HG03066 (cell line): ENCODE data around the gene FAT1.

Source experiments
- ATAC-seq: cut with Tn5 transposase; IDR thresholded peaks from one replicate; pipeline ENCODE4 v1.9.1; 2021; ENCODE audit warnings: low read depth; ENCODE audit not compliant: unreplicated experiment

Gene FAT1

DNA sequence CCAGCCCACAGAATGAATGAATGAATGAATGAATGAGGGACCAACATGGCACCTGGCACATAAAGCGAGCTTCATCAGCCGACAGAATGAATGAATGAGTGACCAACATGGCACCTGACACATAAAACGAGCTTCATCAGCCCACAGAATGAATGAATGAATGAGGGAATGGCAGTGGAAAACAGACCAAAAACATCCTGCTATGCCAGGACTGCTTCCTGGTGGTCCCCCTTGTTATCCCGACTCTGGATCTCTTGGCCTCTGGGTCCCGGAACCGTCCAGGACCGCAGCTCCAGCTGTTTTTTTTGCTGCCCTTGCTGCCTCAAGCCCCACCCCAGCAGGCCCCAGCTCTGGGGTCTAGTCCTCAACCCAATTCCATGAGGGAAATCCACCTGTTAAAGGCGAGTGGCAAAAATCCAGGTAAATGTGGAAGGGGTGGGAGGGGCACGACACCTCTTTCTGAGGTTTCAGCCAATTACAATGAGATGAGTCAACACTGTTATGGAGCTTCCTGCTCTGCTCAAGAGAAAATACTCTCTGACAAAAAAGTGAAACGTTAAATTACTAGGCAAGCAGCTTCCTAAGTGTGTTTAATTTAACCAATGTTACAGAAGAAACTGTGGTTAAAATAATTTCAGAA, 96.3 kb downstream of the FAT1 start:
- ATAC-seq, result no peak

DNA sequence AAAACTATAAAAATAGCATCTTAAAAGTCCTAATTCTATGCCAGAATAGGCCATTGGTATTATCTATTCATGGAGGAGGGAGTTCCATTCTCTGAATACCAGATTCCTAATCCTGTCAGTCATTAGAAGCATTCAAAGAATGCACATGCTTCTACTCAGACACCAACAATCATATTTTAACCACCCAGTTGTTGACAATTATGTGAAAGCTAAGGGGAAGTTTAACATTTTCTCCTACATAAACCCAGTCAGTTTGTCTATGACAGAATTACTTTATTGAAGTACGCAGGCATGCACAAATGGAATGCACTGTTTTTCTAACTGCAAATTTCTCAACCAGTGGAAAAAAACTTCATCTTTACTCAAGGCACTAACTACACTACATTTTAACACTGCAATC, 98.7 kb downstream of the FAT1 start:
- no peak for ATAC-seq

DNA sequence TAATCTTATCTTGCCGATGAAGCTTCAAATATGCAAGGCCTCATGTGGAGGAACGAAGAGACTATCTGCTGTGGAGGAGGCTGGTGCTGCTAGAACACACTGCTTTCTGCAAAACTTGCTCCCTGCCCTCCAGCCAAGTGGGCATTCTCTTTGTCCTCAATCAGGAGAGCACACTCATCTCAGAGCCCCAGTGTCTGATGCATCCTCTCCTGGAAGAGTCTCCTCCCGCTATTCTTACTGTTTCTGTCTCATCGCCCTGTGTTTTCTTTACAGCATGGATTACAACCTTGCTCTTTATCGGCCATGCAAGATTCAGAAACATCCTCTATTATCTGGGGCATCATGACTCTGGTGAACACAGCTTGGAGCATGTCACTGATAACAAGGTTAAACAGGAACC, 100.1 kb downstream of the FAT1 start:
- no peak for ATAC-seq

DNA sequence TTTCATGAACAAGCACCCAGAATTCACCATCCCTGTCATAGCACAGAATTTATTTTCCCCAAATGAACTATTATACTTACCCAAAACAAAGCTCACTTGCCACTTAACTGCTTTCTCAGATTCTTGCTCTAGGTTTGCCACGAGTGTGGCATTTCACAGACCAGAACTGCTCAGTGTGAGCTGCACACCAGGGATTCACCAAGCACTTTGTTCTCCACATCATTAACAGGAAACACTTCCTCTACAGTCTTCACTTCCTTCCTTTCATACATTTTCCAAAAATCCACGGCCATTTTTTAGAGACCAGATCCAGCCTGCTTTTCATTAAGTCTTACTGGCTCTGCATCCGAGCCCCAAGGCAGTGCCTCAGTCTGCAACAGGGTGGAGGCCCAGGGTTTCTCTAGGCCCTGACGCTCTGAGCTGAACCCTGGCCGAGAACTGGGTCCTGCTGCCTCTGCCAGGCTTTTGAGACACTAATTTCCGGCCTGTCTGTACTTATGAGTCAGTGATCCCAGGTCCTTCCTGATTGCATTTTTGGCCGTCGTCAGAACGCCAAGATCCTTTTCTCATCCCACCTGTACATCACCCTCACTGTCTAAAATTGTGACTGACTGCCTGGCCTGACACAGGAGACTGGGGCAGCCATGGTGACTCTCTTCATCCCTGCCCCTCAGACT, 100.7 kb downstream of the FAT1 start:
- ATAC-seq, result no peak

DNA sequence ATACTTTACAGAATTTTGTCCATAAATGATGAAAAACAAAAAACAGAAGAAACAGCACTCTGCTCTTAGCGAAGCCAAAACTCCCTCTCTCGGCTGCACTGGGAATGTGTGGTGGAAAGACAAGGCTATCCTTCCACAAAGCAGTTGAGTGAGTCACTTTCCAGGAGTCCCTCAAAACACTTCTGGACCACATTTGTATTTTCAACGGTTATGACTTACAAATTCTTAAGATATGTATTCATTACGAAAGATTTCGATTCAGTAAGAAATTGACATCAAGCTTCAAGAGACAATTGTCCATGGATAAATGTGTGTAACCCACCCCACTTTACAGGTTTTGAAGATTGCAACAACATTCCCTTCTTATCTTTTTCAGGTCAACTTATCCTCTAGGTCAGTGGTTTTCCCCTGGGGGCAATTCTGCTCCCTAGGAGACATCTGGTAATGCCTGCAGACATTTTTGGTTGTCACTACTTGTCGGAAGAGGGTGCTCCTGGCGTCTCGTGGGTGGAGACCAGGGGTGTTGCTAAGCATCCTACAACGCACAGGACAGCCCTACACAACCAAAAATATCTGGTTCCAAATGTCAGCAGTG, 101.6 kb downstream of the FAT1 start:
- ATAC-seq, result no peak

DNA sequence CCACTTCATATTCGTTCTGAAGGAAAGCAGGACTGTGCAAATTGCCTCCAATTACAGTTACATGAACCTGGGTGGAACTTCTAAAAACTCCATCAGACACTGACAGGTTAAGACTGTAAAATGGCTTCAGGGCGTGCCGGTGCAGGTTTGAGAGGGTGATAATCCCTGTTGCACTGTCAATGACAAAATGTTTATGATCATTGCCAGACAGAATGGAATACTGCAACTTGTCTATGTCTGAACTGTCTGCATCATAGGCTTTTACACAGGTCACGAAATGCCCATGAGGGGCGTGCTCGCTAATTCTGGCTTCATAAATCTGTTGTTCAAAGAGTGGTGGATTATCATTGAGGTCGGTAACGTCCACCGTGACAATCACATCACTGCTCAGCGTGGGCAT, 104.6 kb downstream of the FAT1 start:
- ATAC-seq, result no peak

DNA sequence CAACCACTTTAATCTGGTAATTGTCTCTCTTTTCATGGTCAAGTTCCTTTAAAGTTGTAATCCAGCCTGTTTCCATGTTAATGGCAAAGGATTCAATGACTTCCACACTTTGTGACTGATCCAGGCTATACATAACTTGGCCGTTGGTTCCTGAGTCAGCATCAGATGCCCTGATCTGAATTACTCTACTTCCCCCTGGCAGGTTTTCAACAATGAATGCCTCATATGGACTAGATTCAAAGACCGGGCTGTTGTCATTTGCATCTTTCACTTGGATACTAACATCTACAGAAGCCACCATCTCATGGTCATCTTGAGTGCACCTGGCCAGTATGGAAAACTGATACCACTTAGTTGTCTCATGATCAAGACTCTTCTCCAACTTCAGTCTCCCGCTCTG, 105.7 kb downstream of the FAT1 start:
- no peak for ATAC-seq

DNA sequence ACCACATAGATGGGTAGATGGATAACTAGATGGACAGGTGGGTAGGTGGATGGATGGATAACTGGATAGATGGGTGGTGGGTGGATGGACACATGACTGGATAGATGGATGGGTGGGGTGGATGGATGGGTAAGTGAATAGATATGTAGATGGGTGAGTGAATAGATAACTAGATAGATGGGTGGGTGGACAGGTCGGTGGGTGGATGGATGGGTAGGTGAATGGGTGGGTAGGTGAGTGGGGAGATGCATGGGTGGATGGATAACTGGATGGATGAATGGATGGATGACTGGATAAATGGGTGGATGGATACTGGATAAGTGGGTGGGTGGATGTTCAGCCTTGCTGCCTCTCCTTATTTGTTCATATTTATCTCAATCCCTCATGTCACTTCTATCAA, 116.2 kb downstream of the FAT1 start:
- ATAC-seq, result no peak

DNA sequence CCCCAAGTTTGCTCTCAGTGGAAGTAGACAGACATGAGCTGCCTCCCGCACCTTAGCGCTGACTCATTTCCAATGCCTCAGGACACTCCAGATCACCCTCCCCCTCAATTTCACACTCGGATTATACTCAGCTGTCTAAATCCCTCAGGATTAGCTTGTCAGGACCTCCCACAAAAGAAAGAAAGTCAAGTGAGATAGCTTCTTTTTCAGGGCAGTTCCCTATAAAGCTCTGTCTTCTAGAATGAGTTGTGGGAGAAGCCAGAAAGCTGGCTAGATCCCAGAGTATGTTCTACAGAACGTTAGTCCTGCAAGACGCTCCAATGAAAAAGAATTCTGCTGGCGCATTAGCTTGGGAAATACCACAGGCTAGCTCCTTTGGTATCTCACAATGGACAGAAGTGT, 117.1 kb downstream of the FAT1 start:
- ATAC-seq, result no peak

DNA sequence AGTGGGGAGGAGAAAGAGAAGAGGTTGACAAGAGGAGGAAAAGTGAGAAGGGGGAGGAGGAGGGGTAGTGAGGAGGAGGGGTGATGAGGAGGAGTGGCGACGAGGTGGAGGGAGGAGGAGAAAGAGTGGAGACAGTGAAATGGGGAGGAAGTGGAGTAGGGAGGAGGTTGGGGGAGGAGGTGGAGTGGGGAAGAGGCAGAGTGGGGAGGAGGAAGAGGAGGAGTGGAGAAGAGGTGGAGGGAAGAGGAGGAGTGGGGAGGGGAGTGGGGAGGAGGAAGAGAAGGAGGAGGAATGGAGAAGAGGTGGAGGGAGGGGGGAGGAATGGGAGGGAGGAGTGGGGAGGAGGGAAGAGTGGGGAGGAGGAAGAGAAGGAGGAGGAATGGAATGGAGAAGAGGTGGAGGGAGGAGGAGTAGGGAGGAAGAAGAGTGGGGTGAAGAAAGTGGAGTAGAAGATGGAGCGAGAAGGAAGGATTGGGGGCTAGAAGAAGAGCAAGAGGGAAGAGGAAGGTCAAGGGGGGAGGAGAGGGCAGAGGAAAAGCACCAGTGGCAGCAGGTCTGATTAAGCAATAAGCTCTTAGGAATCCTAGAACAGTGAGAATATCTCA, 118.3 kb downstream of the FAT1 start:
- ATAC-seq, result no peak

DNA sequence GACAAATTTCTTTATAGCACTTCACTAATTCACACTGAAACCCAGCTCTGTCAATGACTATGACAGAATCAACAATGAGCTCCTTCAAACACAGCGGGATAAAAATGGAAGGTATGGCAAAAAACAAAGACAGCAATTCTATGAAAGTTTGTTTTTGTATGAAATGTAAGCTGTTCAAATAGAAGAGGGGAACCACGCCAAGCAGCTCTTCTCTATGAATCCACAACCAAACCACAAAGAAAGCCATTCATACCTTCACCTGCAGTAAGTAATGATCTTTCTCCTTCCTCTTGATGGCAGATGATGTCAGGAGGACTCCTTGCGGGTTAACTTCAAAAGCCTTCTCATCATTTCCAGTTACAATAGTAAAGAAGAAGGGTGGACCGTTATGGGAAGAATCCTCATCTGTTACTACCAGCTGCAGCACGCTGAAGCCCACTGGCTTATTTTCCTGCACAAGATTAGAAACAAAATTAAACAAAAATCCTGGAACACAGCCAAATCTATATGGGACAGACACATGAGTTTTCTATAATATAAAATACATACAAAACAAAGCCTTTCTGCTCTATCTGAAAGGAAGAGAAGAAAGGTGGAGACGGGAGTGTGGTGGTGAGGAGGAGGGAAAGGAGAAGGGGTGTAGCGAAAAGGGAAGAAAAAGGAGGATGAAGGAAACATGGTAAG, 119.4 kb downstream of the FAT1 start:
- no peak for ATAC-seq

DNA sequence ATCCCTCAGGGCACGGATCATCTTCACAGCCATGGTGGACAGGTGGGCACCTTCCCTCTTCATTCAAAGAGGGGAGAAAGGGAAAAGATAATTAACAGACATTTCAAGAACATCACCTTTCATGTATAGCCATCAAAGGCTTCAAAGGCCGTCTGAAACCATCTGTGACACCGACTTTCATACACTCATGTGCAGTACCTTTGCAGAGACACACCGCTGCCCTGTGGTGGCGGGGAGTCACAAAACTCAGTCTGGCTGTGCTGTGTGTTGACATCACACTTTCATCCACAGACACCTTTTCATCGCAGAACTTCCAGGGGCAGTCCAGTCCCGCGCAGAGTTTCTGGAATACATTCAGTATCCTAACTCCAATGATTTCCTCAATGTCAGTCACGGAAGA, 120.7 kb downstream of the FAT1 start:
- ATAC-seq, result no peak

DNA sequence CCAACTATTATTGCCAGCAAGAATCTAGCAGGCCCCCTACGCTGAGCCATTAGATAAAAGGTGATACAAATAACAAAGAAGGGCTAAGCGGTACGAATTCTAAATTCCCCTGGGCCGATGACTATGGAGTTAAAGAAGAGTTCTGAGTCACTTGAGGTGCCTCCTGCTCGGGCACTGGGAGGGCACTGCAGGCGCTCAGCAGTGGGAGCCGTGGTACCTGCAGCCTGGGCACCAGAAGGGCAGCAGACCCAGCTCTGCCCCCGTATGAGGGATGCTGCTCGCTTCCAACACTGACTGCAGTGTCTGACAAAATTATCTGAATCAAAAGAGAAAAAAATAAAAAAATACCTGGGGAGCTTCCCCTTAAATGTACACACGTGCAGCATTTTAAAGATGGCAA, 124.2 kb downstream of the FAT1 start:
- no peak for ATAC-seq

DNA sequence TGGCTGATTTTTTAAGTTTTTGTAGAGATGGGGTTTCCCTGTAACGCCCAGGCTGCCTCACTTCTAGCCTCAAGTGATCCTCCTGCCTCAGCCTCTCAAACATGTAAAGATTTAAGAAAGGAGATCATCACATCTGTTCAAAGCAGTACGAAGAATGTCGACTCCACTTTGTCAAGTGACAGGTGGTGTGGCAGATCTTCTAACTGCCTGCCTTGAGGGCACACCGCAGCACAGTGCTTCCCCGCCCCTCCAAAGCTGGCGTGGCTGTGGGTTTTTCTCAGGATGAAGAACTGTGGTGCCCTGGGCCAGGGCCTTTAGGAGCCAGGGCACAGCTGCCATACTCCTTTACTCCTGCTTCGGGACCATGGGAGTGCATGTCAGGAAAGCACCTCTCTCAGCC, 125.0 kb downstream of the FAT1 start:
- no peak for ATAC-seq

DNA sequence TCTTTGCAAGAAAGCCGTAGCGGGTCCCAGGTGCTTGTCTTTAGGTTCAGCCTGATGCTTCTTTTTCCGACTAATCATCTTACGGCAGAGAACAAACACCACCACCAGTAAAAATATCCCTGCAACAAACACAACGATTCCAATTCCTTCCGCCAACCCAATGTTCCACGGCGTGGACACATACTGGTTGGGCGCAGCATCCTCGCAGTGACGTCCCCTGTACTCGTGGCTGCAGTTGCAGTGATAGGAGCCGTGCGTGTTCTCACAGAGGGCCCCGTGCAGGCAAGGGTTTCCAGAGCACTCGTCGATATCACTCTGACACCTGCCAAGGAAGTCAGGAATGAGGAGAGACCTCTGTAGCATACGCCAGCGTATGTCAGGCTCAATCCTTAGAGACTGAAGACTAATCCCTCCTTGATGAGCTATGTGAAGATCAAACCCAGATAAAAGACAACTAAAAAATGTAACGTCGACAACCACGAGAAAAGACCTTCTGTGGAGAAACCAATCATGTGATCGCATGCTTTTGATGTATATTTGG, 126.7 kb downstream of the FAT1 start:
- ATAC-seq, result no peak

DNA sequence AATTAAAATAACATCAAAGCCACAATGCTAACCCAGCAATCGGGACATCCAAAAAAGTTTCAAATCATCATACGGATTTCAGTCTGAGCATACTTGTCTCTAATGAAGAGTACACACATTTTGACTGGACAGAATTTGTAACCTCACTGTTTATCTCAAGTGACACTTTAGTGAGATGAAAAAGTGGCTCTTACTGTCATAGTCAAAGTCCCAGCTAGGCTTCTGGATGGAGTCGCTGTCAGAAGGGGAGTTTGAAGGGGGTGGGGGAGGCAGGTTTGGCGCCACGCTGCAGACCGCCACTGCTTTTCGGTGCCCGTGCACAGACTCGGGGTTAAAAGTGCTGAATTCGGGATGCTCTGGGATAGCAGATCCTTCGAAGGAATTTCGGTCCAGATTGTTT, 127.3 kb downstream of the FAT1 start:
- ATAC-seq, result no peak

DNA sequence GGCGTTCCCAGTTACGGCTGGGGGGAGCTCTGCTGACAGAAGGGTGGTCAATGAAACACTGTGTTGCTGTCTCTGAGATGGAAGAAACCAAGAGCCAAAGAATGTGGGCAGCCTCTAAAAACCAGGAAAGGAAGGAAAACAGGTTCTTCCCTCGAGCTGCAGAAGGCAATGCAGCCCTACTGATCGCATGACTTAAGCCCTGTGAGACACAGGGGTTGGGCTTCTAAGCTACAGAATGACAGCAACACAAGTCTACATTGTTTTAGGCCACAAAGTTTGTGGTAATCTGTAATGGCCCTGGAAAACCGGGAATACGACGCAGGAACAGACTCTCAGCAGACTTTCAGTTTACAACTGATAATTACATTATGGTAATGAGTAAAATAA, 130.1 kb downstream of the FAT1 start:
- no peak for ATAC-seq

DNA sequence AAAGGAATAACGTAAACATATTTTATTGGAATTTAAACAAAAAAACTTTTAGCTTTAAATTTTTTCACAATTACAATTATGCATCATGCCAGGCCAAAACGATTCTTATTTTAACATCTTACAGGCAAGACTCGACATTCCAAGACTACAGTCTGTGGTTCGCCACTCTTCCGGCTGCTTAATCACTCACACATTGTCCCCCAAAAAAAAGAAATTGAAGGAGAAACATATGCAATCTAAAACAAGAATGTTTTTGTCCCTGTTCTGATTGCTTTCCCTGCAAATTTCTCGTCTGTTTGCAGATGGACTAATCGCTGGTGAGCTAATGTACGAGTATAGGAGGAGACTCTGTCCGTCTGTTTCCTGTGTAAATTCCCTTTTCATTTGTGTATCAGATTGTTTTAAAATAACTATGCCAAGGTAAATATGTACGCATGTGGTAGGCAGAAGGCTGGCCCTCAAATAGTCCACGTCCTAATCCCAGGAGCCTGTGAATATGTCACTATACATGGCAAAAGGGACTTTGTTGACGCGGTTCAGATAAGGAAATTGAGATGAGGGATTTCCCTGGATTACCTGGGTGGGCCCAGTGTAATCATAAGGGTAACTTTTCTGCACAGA, 130.6 kb downstream of the FAT1 start:
- ATAC-seq, result no peak

DNA sequence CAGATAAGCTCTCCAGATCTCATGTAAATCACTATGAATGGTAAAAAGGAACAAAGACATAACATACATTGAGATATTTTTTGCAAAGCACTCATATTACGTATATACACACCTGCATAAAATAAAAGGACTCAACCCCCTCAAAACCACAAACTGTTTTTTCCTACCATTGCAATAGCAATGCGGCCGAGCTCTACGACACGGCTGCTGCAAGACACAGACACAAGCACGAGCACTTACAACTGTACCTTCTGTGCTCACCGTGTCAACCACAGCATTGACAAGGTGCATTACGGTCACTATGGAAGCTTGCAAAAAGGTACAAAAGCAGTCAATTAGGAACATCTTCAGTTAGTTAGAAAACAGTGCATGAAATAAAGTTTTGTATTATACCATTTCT, 131.2 kb downstream of the FAT1 start:
- ATAC-seq, result no peak

DNA sequence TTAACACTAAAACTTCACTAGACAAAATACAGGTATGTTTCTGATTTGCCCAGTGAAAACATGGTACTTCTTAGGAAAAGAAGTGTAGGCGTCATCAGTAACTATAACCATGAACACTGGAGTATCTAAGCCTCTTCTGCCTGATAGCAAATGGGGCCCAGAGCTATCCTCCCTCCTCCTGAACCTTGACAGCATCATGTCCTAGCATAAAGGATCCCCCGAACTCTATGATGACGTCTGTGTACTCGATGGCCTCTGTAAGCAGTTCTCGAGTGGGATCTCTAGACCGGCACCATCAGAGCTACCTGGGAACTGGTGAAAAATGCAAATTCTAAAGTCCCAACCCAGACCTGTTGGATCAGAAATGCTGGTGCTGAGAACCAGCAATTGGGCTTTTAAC, 132.0 kb downstream of the FAT1 start:
- no peak for ATAC-seq

DNA sequence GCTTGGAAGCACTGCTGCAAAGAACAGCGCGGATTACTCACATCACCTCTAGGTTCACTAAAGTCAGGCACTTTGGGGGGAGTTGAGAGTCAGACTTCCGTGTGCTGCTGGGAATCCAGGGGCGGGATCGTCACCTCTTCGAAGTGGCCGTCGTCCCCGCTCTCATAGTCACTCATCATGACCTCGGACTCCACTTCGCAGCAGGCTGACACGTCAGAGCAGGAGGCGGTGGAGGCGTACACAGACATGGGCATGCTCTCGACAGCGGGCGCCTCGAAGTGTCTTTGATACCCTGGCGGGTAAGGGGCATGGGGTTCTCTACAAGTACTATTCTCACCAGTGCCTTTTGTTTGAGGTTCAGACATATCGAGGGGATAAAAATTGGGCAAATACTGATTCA, 135.2 kb downstream of the FAT1 start:
- no peak for ATAC-seq
